Activated naive CD8-positive, alpha-beta T cell treated with anti-CD3 and anti-CD28 coated beads, Interleukin-2, amount 50 U/mL, for 16 hours (primary cell): Measurements from ENCODE around the gene PIGO.

ENCODE experiments used
- DNase-seq: peaks from one replicate; pipeline ENCODE4 v3.0.0-alpha.2; 2020; ENCODE audit warnings: low read depth, low spot score

Gene PIGO

GRCh38 chr9:35106343-35106730 lies 9.9 kb upstream of the PIGO start:
- no peak for DNase-seq

GRCh38 chr9:35105571-35106342 lies 9.4 kb upstream of the PIGO start:
- DNase-seq, result no peak

GRCh38 chr9:35105126-35105525 lies 8.7 kb upstream of the PIGO start:
- DNase-seq, result no peak

GRCh38 chr9:35104586-35104985 lies 8.2 kb upstream of the PIGO start:
- no peak for DNase-seq

GRCh38 chr9:35103660-35104191 lies 7.3 kb upstream of the PIGO start:
- no peak for DNase-seq

GRCh38 chr9:35102769-35103659 lies 6.6 kb upstream of the PIGO start, which contains the start of gene STOML2:
STOML2 (minus strand) TSS chr9:35103131; CDS start chr9:35103094, 37 bp downstream.
- peak; percentile 88 for DNase-seq

GRCh38 chr9:35102465-35102768 lies 6.0 kb upstream of the PIGO start:
- DNase-seq, result no peak

- DNase-seq, result no peak
Observed at GRCh38 chr9:35097573-35097972, 1.2 kb upstream of the PIGO start.

GRCh38 chr9:35091536-35091935 lies 4.9 kb downstream of the PIGO start:
- DNase-seq, result no peak

GRCh38 chr9:35089434-35089833 lies 7.0 kb downstream of the PIGO start:
- DNase-seq, result no peak

- no peak for DNase-seq
Observed at GRCh38 chr9:35085078-35085477, 11.3 kb downstream of the PIGO start.

GRCh38 chr9:35079426-35080341 lies 16.7 kb downstream of the PIGO start, which contains the start of gene FANCG:
FANCG (minus strand) TSS chr9:35079942; CDS start chr9:35079524, 418 bp downstream.
- peak; percentile 65 for DNase-seq

GRCh38 chr9:35079041-35079425 lies 17.4 kb downstream of the PIGO start:
- DNase-seq, result no peak

- DNase-seq, result no peak
Observed at GRCh38 chr9:35078066-35078465, 18.3 kb downstream of the PIGO start.

GRCh38 chr9:35076848-35077247 lies 19.5 kb downstream of the PIGO start:
- no peak for DNase-seq

- no peak for DNase-seq
Observed at GRCh38 chr9:35075358-35075757, 21.0 kb downstream of the PIGO start.

- DNase-seq, result no peak
Observed at GRCh38 chr9:35074791-35075190, 21.6 kb downstream of the PIGO start.

GRCh38 chr9:35074141-35074540 lies 22.2 kb downstream of the PIGO start:
- DNase-seq, result no peak

GRCh38 chr9:35073279-35073612 lies 23.1 kb downstream of the PIGO start:
- no peak for DNase-seq

- DNase-seq, result peak; percentile 93
Observed at GRCh38 chr9:35072461-35073278, 23.7 kb downstream of the PIGO start, which contains the start of gene VCP. VCP (minus strand) TSS chr9:35072625; CDS start chr9:35072353, 272 bp downstream.
